Endothelial cell of coronary artery (primary cell): ENCODE measurements around the gene LRRC57. TPM values are rescaled to one million over a fixed set of nuclear protein-coding genes. Genes with fewer than 3 reads are reported as not detected.

ENCODE experiments used
- total RNA-seq: library from RNA; depleted of rRNA; stranded (reverse); fragments of >200 nt; gene quantifications from 2 replicates; pipeline ENCODE4 v1.2.3, GENCODE V29; 2014

The LRRC57 gene
- 13.3 and 14.4 TPM in 2 replicates for total RNA-seq

DNA sequence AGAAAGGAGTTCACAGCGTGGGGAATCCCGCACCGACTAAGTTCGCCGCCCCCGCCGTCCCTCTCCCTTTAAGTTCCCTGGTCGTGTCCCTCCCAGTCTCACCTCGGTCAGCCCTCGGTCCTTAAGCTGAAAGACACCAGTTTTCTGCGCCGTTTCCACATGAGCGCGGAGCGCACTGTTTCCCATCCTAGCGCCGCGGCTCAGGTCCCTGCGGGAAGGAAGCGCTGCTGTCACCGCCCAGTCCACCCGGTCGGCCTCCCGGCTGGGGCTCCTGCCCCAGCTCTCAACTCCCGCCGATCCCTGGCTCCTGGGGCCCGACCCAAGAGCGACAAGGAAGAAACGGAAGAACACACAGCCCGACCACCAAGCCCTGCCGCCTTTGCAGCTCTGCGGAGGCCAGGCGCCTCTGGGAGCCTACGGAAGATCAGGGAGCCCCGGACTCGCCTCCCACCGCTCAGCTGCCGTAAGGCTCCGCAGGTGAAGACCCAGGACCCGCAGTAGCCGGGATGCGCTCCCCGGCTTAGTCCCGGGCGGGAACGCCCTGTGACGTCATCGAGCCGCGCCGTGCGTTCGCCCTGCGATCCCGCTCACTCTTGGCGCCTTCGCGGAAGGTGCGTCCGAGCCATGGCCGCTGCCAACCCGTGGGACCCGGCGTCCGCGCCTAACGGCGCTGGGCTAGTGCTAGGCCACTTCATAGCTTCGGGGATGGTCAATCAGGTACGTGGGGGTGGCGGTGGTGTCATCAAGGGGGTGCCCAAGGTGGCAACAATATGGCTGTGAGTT, at the start of gene LRRC57, which contains the start of gene HAUS2:
LRRC57 (minus strand) TSS at position 545 of the 783 bp plus-strand sequence; CDS start at position 186, 359 bp downstream.
HAUS2 (plus strand) TSS at position 590 of the 783 bp plus-strand sequence; CDS start at position 625, 35 bp downstream.

DNA sequence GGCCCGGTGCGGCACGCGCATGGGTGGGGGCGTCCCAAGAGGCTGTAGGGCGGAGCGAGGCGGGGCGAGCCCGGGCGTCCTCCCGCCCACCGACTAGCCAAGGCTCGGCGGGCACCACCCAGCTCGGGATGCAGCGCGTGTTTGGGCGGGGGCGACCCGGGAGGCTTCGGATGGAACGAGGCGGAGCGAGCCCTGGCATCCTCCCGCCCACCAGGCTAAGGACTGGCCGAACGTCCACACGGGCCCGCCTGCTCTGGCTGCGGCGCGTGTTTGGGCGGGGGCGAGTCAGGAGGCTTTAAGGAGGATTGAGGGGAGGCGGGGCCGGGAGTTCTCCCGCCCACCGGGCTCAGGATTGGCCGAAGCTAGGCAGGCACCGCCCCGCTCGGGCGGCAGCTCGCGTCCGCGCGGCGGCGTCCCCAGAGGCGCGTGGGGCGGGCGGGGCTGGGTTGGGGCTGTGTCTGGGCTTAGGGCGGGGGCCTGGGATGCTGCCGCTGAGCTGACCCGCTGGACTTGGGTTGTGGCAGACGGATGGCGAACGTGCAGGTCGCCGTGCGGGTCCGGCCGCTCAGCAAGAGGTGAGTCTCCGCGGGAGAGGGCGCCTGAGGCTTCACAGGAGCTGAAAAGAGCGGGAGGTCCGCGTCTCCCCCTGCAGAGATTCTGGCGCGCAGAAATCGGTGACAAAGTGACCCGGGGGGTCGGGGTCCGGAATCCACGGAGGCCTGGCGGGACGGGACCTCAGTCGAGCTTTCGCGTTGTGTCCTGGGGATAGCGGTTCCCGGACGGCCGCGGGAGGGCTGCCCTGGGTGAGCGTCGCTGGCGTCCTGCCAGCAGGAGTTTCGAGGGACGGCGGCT, 26.8 kb upstream of the LRRC57 start, which contains the start of gene STARD9:
STARD9 (plus strand) TSS at position 419 of the 852 bp plus-strand sequence; CDS start at position 529, 110 bp downstream.

DNA sequence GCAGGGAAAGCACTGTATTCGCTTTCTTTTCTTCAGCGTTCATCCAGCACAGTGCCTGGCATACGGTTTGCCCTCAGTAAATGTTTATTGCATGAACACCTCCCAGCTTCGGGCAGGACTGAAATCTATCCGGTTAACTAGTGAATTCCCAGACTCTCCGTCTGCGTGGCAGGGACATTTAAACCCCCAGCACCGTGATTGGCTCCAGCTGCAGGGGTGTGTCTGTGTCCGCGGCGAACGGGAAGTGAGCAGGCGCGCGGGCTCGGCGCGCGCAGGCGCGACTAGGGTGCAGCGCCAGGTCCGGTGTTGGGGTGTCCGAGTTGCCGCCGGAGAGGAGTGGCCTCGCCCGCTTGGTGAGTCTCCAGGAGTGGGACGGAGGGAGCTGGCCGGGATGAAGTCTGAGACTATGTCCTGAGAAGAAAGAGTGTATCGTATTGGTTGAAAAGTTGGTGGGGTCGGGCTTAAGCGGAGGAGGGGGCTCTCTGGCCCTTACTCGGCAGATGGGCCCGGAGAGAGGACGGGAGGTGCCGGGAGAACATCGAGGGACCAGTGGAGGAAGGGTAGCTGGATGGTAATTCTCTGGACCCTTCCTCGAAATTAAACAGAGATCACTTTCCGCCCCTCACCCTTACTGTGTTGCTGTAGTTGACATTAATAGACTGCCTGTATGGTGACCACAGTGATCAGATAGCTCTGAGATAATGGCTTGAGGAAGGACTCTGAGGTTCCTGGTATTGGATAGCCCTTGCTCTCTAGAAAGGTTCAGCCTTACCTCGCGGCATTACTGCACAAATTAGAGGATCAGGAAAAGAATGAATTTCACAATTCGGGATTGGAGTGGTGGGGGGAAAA, 53.0 kb downstream of the LRRC57 start, which contains the start of gene SNAP23:
SNAP23 (plus strand) TSS at position 274 of the 852 bp plus-strand sequence. CDS start 16,213 bp downstream, outside the sequence.

DNA sequence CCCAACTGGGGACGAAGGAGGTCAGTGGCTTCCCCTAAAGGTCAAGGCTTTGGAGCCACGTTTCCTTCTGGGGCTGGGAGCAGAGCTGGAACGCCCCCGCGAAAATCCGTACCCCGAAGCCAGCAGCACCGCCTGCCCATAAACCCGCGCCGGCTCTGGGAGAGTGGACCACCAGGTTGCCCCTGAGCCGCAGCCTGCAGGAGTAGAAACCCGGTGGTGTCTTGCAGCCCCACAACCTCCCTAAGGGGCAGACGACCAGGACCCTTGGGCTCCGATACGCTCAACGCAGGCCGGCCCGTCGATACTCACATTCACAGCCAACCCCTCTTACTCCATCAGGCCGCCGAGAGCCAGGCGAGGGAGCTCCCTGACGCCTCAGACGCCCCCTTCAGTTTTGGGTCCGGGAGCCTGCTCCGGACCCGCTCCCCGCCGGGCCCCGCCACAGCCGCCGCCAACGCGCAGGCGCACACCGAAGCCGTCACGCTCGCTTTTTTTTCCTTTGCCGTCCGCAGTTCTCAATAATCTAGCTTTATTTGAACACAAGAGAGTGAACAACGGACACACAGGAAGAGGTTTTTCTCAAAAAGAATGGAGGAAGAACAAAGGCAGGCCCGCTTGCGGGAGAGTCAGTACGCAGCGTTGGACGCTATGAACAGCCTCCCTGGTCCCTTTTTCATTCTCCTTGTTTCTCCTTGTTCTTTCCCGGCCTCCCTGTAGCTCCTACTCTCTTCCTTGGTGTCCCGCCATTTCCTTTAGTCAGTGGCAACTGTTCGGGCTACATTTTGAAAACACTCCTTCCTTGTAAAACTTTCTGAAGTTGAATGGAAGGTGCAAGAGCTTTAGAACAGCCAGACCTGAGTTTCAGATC, 57.7 kb downstream of the LRRC57 start, which contains the start of gene ZNF106:
ZNF106 (minus strand) TSS at position 471 of the 868 bp plus-strand sequence. CDS start 18,852 bp downstream, outside the sequence.

Other genes starting within 250 kb of the LRRC57 start
- gene CAPN3, start 189.3 kb downstream of the LRRC57 start, total RNA-seq = 0.28 and 0.36 TPM in 2 replicates
- 47.7 and 59.2 TPM in 2 replicates for gene ZNF106, start 57.7 kb downstream of the LRRC57 start, total RNA-seq
- gene SNAP23, start 53.2 kb downstream of the LRRC57 start, total RNA-seq = 163 and 184 TPM in 2 replicates
- 24.5 and 27.2 TPM in 2 replicates for gene HAUS2, start within 50 bp of the LRRC57 start, total RNA-seq
- gene STARD9, start 26.8 kb upstream of the LRRC57 start, total RNA-seq = 5.5 and 8.7 TPM in 2 replicates
- gene CDAN1, start 188.3 kb upstream of the LRRC57 start, total RNA-seq = 11.3 and 11.7 TPM in 2 replicates